MCF 10A (cell line): ENCODE measurements around the gene SH3BP5. TPM values are rescaled to one million over a fixed set of nuclear protein-coding genes. Genes with fewer than 3 reads are reported as not detected.

Experiments
- BruUV-seq: library from RNA; stranded (reverse); fragments of 400-500 nt; replicated peaks from 2 replicates; lab custom pipeline; 2021; lab: Mats Ljungman, UMichigan
- CTCF ChIA-PET: fragments of 300-600 bp; sonication (Branson Sonifier 250); formaldehyde crosslinking; extraction: SDS; loops from one replicate; lab custom pipeline; 2021; ENCODE audit warnings: antibody characterized with exemption, inconsistent platforms; lab: Yijun Ruan, JAX
- POLR2A ChIA-PET: fragments of 300-600, 350-650 bp; sonication (Branson Sonifier 250); formaldehyde crosslinking; extraction: SDS; loops from one replicate; lab custom pipeline; 2020; ENCODE audit warnings: antibody characterized with exemption, inconsistent platforms; lab: Yijun Ruan, JAX
- DNase-seq: peaks from one replicate; pipeline ENCODE4 v3.0.0-alpha.2; 2018; ENCODE audit not compliant: unreplicated experiment
- H3K27ac Mint-ChIP-seq: one replicate; pipeline ENCODE4 v1.8.0; 2022; ENCODE audit warnings: mild to moderate bottlenecking, low read depth, mixed read lengths; ENCODE audit not compliant: unreplicated experiment
- H3K27me3 Mint-ChIP-seq: one replicate; pipeline ENCODE4 v1.8.0; 2022; ENCODE audit warnings: mixed read lengths; ENCODE audit not compliant: insufficient read depth, unreplicated experiment
- H3K36me3 Mint-ChIP-seq: one replicate; pipeline ENCODE4 v1.8.0; 2022; ENCODE audit warnings: mild to moderate bottlenecking, moderate library complexity, mixed read lengths; ENCODE audit not compliant: insufficient read depth, unreplicated experiment
- H3K4me1 Mint-ChIP-seq: one replicate; pipeline ENCODE4 v1.8.0; 2022; ENCODE audit warnings: mixed read lengths; ENCODE audit not compliant: insufficient read depth, unreplicated experiment
- H3K4me3 Mint-ChIP-seq: one replicate; pipeline ENCODE4 v1.8.0; 2022; ENCODE audit warnings: mild to moderate bottlenecking, moderate library complexity, mixed read lengths; ENCODE audit not compliant: unreplicated experiment
- H3K9me3 Mint-ChIP-seq: one replicate; pipeline ENCODE4 v1.8.0; 2022; ENCODE audit warnings: mixed read lengths; ENCODE audit not compliant: unreplicated experiment
- CTCF ChIP-seq: fragments of 200-600 bp; IDR thresholded peaks from one replicate; pipeline ENCODE4 v1.8.0; 2022; ENCODE audit warnings: antibody characterized with exemption, mild to moderate bottlenecking; ENCODE audit not compliant: unreplicated experiment
- intact Hi-C: fragments of 100-400 bp; cut with micrococcal nuclease; formaldehyde crosslinking; loops from 2 replicates; pipeline ENCODE4 v1.14.1; 2022
- total RNA-seq: library from RNA; stranded (reverse); gene quantifications from 2 replicates; pipeline ENCODE4 v1.2.3, GENCODE V29; 2022

Gene SH3BP5
- total RNA-seq, 1 experiment from 2014 or later, result 8.8 TPM

- no peak for DNase-seq
- Mint-ChIP-seq H3K4me1 (peaks cover 7% of the 10 kb centered on the region), H3K27me3 (peaks cover 18% of the 10 kb centered on the region), H3K27ac (no peak overlapping the region), H3K36me3 (no peaks in the 10 kb centered on the region), H3K9me3 (peaks cover 7% of the 10 kb centered on the region), H3K4me3 (no peak overlapping the region)
- intact Hi-C loops, result no loop called here
- no TSS peak for BruUV-seq
- no peak for TF ChIP-seq CTCF
- ChIA-PET CTCF (interaction anchor here (1.6 kb wide), 1 partner anchor 31 kb away, joined by 4 read pairs; no protein-coding TSS in a partner anchor), POLR2A (interaction anchor here (0.9 kb wide), 1 partner anchor 38 kb away, joined by 3 read pairs; no protein-coding TSS in a partner anchor)
Observed at GRCh38 chr3:15348246-15348645, 15.9 kb upstream of the SH3BP5 start.

GRCh38 chr3:15347737-15348110 lies 15.3 kb upstream of the SH3BP5 start:
- peaks cover 21% of the 10 kb centered on the region for H3K27me3 Mint-ChIP-seq
- ChIA-PET POLR2A (interaction anchor here (0.6 to 1.0 kb wide), 5 partner anchors 10 to 245 kb away, joined by 3 read pairs; partner anchors contain the start of gene SH3BP5), CTCF (interaction anchor here (1.6 kb wide), 1 partner anchor 31 kb away, joined by 4 read pairs; no protein-coding TSS in a partner anchor)
- H3K27ac Mint-ChIP-seq, result no peak overlapping the region
- intact Hi-C loops, result no loop called here
- TF ChIP-seq CTCF, result no peak
- H3K36me3 Mint-ChIP-seq, result no peaks in the 10 kb centered on the region
- H3K4me3 Mint-ChIP-seq, result no peak overlapping the region
- H3K9me3 Mint-ChIP-seq, result peaks cover 7% of the 10 kb centered on the region
- DNase-seq, result no peak
- no TSS peak for BruUV-seq
- H3K4me1 Mint-ChIP-seq, result peaks cover 7% of the 10 kb centered on the region

GRCh38 chr3:15347063-15347736 lies 14.8 kb upstream of the SH3BP5 start:
- CTCF ChIA-PET, result interaction anchor here (0.8 to 1.6 kb wide), 2 partner anchors 14 to 32 kb away, joined by 3 to 4 read pairs; partner anchors contain the start of gene SH3BP5
- intact Hi-C loops, result no loop called here
- Mint-ChIP-seq H3K4me1 (peaks cover 7% of the 10 kb centered on the region), H3K9me3 (peaks cover 4% of the 10 kb centered on the region), H3K36me3 (no peaks in the 10 kb centered on the region), H3K27me3 (peaks cover 26% of the 10 kb centered on the region), H3K27ac (no peak overlapping the region), H3K4me3 (no peak overlapping the region)
- POLR2A ChIA-PET, result interaction anchor here (0.6 to 1.0 kb wide), 5 partner anchors 11 to 245 kb away, joined by 3 read pairs; partner anchors contain the start of gene SH3BP5
- DNase-seq, result no peak
- no TSS peak for BruUV-seq
- TF ChIP-seq CTCF, result no peak

- TF ChIP-seq CTCF, result no peak
- CTCF ChIA-PET, result interaction anchor here (1.1 to 2.1 kb wide), 2 partner anchors 14 to 33 kb away, joined by 3 to 10 read pairs; partner anchors contain the start of gene SH3BP5
- Mint-ChIP-seq H3K4me3 (no peak overlapping the region), H3K4me1 (peaks cover 7% of the 10 kb centered on the region), H3K27ac (no peak overlapping the region), H3K36me3 (no peaks in the 10 kb centered on the region), H3K27me3 (peaks cover 30% of the 10 kb centered on the region), H3K9me3 (no peaks in the 10 kb centered on the region)
- no peak for DNase-seq
- POLR2A ChIA-PET, result interaction anchor here (1.0 kb wide), 1 partner anchor 11 kb away, joined by 3 read pairs; no protein-coding TSS in a partner anchor
- intact Hi-C loops, result no loop called here
- no TSS peak for BruUV-seq
Observed at GRCh38 chr3:15346516-15346915, 14.1 kb upstream of the SH3BP5 start.
